ENCODE results near the gene MRPL38. TPM values are rescaled to one million over a fixed set of nuclear protein-coding genes. Genes with fewer than 3 reads are reported as not detected.
A peak's percentile ranks its signal among the peaks of the same experiment; 100 is the strongest.

MRPL38 gene
- total and polyA plus RNA-seq, 4 donors = 23.0 to 63.9 (median 50.5) TPM

GRCh38 chr17:75925103-75925502, 20.4 kb upstream of the MRPL38 start:
- H3K36me3 ChIP-seq (ENCODE audit: control insufficient read depth in 4 of 4, insufficient read depth in 3 of 4, low read depth in 1 of 4, low read length in 3 of 4) = no peaks in the 10 kb centered on the region
- DNase-seq (ENCODE audit: low spot score) = no peak
- 96% methylated on average over 11 of the region's 11 CpGs for WGBS
- no peak overlapping the region for H3K27ac ChIP-seq (ENCODE audit: low read depth in 1 of 2, low read length in 2 of 2)
- no peaks in the 10 kb centered on the region for H3K9me3 ChIP-seq (ENCODE audit: control insufficient read depth in 4 of 4, low read length in 3 of 4)
- H3K9ac ChIP-seq (ENCODE audit: low read depth in 1 of 2, low read length in 2 of 2) = no peak overlapping the region
- H3K4me1 ChIP-seq (ENCODE audit: control insufficient read depth in 4 of 4, insufficient read depth in 4 of 4, low read length in 3 of 4) = peaks cover 0 to 17% (median 14%) of the 10 kb centered on the region in 4 donors
- H3K27me3 ChIP-seq (ENCODE audit: control insufficient read depth in 4 of 4, insufficient read depth in 4 of 4, low read length in 3 of 4) = no peaks in the 10 kb centered on the region
- H3K4me3 ChIP-seq (ENCODE audit: low read depth in 1 of 3, low read length in 3 of 3) = no peak overlapping the region
- TF ChIP-seq MAX (IDR thresholded peaks at IDR 0.05) = no peak
- no peak for TF ChIP-seq FOXA1 (IDR thresholded peaks at IDR 0.05)

- no peak for DNase-seq (ENCODE audit: low spot score)
- H3K9ac ChIP-seq (ENCODE audit: low read depth in 1 of 2, low read length in 2 of 2) = no peak overlapping the region
- H3K4me1 ChIP-seq (ENCODE audit: control insufficient read depth in 4 of 4, insufficient read depth in 4 of 4, low read length in 3 of 4) = peaks cover 0 to 17% (median 14%) of the 10 kb centered on the region in 4 donors
- no peaks in the 10 kb centered on the region for H3K36me3 ChIP-seq (ENCODE audit: control insufficient read depth in 4 of 4, insufficient read depth in 3 of 4, low read depth in 1 of 4, low read length in 3 of 4)
- TF ChIP-seq EGR1 (IDR thresholded peaks at IDR 0.05; ENCODE audit: low read depth in 2 of 2) = no peak
- TF ChIP-seq ZBTB33 (IDR thresholded peaks at IDR 0.05) = no peak
- no peak for TF ChIP-seq RAD21 (IDR thresholded peaks at IDR 0.05)
- TF ChIP-seq REST (IDR thresholded peaks at IDR 0.05) = no peak
- no peak for TF ChIP-seq ATF3 (IDR thresholded peaks at IDR 0.05)
- TF ChIP-seq CTCF (IDR thresholded peaks at IDR 0.05; ENCODE audit: low read depth, low read length, missing input control) = no peak
- no peak for TF ChIP-seq FOXA1 (IDR thresholded peaks at IDR 0.05)
- TF ChIP-seq FOXA2 (IDR thresholded peaks at IDR 0.05) = no peak
- no peak for TF ChIP-seq TAF1 (conservative IDR thresholded peaks at IDR 0.05)
- TF ChIP-seq SP1 (IDR thresholded peaks at IDR 0.05) = no peak
- TF ChIP-seq GABPA (IDR thresholded peaks at IDR 0.05 in 1 of 2, conservative IDR thresholded peaks at IDR 0.05 in 1 of 2) = no peak
- no peak for TF ChIP-seq RXRA (IDR thresholded peaks at IDR 0.05)
- no peak for TF ChIP-seq NR2F2 (IDR thresholded peaks at IDR 0.05)
- TF ChIP-seq HNF4A (conservative IDR thresholded peaks at IDR 0.05) = no peak
- TF ChIP-seq YY1 (IDR thresholded peaks at IDR 0.05) = no peak
- WGBS = 91% methylated on average over 19 of the region's 19 CpGs
- H3K27ac ChIP-seq (ENCODE audit: low read depth in 1 of 2, low read length in 2 of 2) = peak overlapping the region; percentile 6 to 8
- no peaks in the 10 kb centered on the region for H3K27me3 ChIP-seq (ENCODE audit: control insufficient read depth in 4 of 4, insufficient read depth in 4 of 4, low read length in 3 of 4)
- no peaks in the 10 kb centered on the region for H3K9me3 ChIP-seq (ENCODE audit: control insufficient read depth in 4 of 4, low read length in 3 of 4)
- H3K4me3 ChIP-seq (ENCODE audit: low read depth in 1 of 3, low read length in 3 of 3) = no peak overlapping the region
Measured at GRCh38 chr17:75922963-75923874, 18.5 kb upstream of the MRPL38 start.
